HepG2 (cell line): ENCODE data around the gene SLIRP. TPM values are rescaled to one million over a fixed set of nuclear protein-coding genes. Genes with fewer than 3 reads are reported as not detected.

Experiments used
- ASH2L ChIP-seq: fragments of 300-600, 200-600 bp; sonication (generic); IDR thresholded peaks from 2 replicates; pipeline ENCODE4 v1.7.0; 2017; ENCODE audit warnings: low read depth, mild to moderate bottlenecking, moderate library complexity, mixed read lengths, low read length; ENCODE audit not compliant: insufficient read length
- ATAD3A ChIP-seq: sonication (generic); formaldehyde crosslinking; IDR thresholded peaks from 2 replicates; pipeline ENCODE4 v1.4.0; 2020; ENCODE audit warnings: missing genetic modification reagents
- ATF2 ChIP-seq: sonication (generic); formaldehyde crosslinking; IDR thresholded peaks from 2 replicates; pipeline ENCODE4 v1.4.0; 2020; ENCODE audit warnings: missing genetic modification reagents
- BRCA1 ChIP-seq: sonication (generic); formaldehyde crosslinking; IDR thresholded peaks from 2 replicates; pipeline ENCODE4 v1.4.0; 2020; ENCODE audit warnings: missing genetic modification reagents
- CBX2 ChIP-seq, 2 experiments: fragments of 200-600 bp in 1 of 2; sonication (generic); formaldehyde crosslinking in 1 of 2; IDR thresholded peaks; 2 replicates each; pipeline versions ENCODE4 v1.7.0 to v1.8.1; 2018 to 2022; ENCODE audit warnings: low read depth in 2 of 2, low read length in 1 of 2, mild to moderate bottlenecking in 1 of 2, missing genetic modification reagents in 1 of 2
- CEBPB ChIP-seq: IDR thresholded peaks from 2 replicates; pipeline ENCODE4 v1.6.1; 2011; ENCODE audit warnings: low read depth, low read length, improper control_type of control experiment, borderline replicate concordance
- GFI1 ChIP-seq: sonication (generic); formaldehyde crosslinking; IDR thresholded peaks from 2 replicates; pipeline ENCODE4 v1.5.0; 2020; ENCODE audit warnings: missing genetic modification reagents, mild to moderate bottlenecking, borderline replicate concordance
- HNRNPL ChIP-seq: fragments of 200-400 bp; formaldehyde crosslinking; IDR thresholded peaks from 2 replicates; pipeline ENCODE4 v1.6.1; 2017; ENCODE audit warnings: mild to moderate bottlenecking, low read depth, low read length
- IKZF4 ChIP-seq: sonication (generic); formaldehyde crosslinking; IDR thresholded peaks from 2 replicates; pipeline ENCODE4 v1.5.1; 2020; ENCODE audit warnings: borderline replicate concordance, mild to moderate bottlenecking, low read depth, missing genetic modification reagents; ENCODE audit errors: not compliant biosample characterization
- KAT7 ChIP-seq: IDR thresholded peaks from 2 replicates; pipeline ENCODE4 v1.6.1; 2018; ENCODE audit warnings: borderline replicate concordance, missing compliant biosample characterization
- NCOR1 ChIP-seq: fragments of 200-600 bp; sonication (generic); IDR thresholded peaks from 2 replicates; pipeline ENCODE4 v1.7.0; 2017; ENCODE audit warnings: antibody characterized with exemption, low read length, borderline replicate concordance
- POGK ChIP-seq: sonication (generic); formaldehyde crosslinking; conservative IDR thresholded peaks from 2 replicates; pipeline ENCODE4 v1.8.0; 2022; ENCODE audit warnings: mild to moderate bottlenecking, moderate library complexity, missing genetic modification reagents
- POLR2AphosphoS5 ChIP-seq: IDR thresholded peaks from 2 replicates; pipeline ENCODE4 v1.6.1; 2012; ENCODE audit warnings: low read depth, low read length
- PPARG ChIP-seq: conservative IDR thresholded peaks from 2 replicates; pipeline ENCODE4 v1.6.1; 2016; ENCODE audit warnings: missing biosample characterization, missing genetic modification reagents
- RXRA ChIP-seq: sonication (generic); formaldehyde crosslinking; IDR thresholded peaks from 2 replicates; pipeline ENCODE4 v1.5.1; 2020; ENCODE audit warnings: missing genetic modification reagents
- TBP ChIP-seq: sonication (generic); formaldehyde crosslinking; IDR thresholded peaks from 2 replicates; pipeline ENCODE4 v1.5.0; 2020; ENCODE audit warnings: missing genetic modification reagents
- THAP11 ChIP-seq: IDR thresholded peaks from 2 replicates; pipeline ENCODE4 v1.6.1; 2016; ENCODE audit warnings: missing biosample characterization, missing genetic modification reagents
- ZBTB20 ChIP-seq: sonication (generic); formaldehyde crosslinking; IDR thresholded peaks from 2 replicates; pipeline ENCODE4 v1.8.1; 2023; ENCODE audit warnings: missing genetic modification reagents, low read depth, mild to moderate bottlenecking, borderline replicate concordance
- ZBTB26 ChIP-seq: IDR thresholded peaks from 2 replicates; pipeline ENCODE4 v1.6.1; 2016; ENCODE audit warnings: missing compliant biosample characterization, missing genetic modification reagents, borderline replicate concordance
- ZFAT ChIP-seq: sonication (generic); formaldehyde crosslinking; conservative IDR thresholded peaks from 2 replicates; pipeline ENCODE4 v1.8.1; 2023; ENCODE audit warnings: missing genetic modification reagents, inconsistent platforms
- ZMYM3 ChIP-seq: sonication (generic); formaldehyde crosslinking; IDR thresholded peaks from 2 replicates; pipeline ENCODE4 v1.5.1; 2020; ENCODE audit warnings: mild to moderate bottlenecking, missing genetic modification reagents
- ZNF232 ChIP-seq: sonication (generic); formaldehyde crosslinking; IDR thresholded peaks from 2 replicates; pipeline ENCODE4 v1.4.0; 2020; ENCODE audit warnings: missing genetic modification reagents, borderline replicate concordance
- ZNF414 ChIP-seq: sonication (generic); formaldehyde crosslinking; IDR thresholded peaks from 2 replicates; pipeline ENCODE4 v1.5.0; 2020; ENCODE audit warnings: missing genetic modification reagents
- ZNF788 ChIP-seq: sonication (generic); formaldehyde crosslinking; IDR thresholded peaks from 2 replicates; pipeline ENCODE4 v1.5.0; 2020; ENCODE audit warnings: mild to moderate bottlenecking, missing genetic modification reagents, borderline replicate concordance
- ZSCAN31 ChIP-seq: sonication (generic); formaldehyde crosslinking; IDR thresholded peaks from 2 replicates; pipeline ENCODE4 v1.5.0; 2020; ENCODE audit warnings: low read depth, mild to moderate bottlenecking, missing genetic modification reagents
- polyA plus RNA-seq, 8 experiments: library from polyadenylated mRNA; depleted of rRNA in 3 of 8; stranded (reverse) in 7 of 8; unstranded in 1 of 8; fragments of >200 nt; fragmentation: Illumina TruSeq in 4 of 8; extraction: Trizol in 4 of 8; gene quantifications; 2 replicates each; pipeline versions ENCODE4 v1.2.1 to v1.2.3, GENCODE V29; 2011 to 2016; ENCODE audit warnings: low read depth in 4 of 8, missing spikeins in 1 of 8, mixed read lengths in 1 of 8; ENCODE audit not compliant: insufficient read depth in 1 of 8
- total RNA-seq, 5 experiments: library from RNA; depleted of rRNA; stranded (reverse); fragments of >200 nt; fragmentation: Illumina TruSeq; extraction: Trizol; gene quantifications; 2 replicates each; pipeline ENCODE4 v1.2.3, GENCODE V29; 2016; ENCODE audit warnings: low read depth in 1 of 5

SLIRP gene
- total and polyA plus RNA-seq, 2 of the 13 experiments (the other 11 are each of a cell fraction or from before 2014, with no cell fraction given) = 281 to 548 TPM

GRCh38 chr14:77707724-77708408 lies at the start of gene SLIRP, which contains the start of gene ALKBH1 (continued):
- TF ChIP-seq POGK (CRISPR knock-in tag) (peak; percentile 20; the same call in 1 of the 2 replicates), CEBPB (no peak), BRCA1 (CRISPR knock-in tag) (0 out of 2 replicates have a peak, but pooled peaks have one; percentile 65), CBX2 (IDR thresholded peaks at IDR 0.05; ENCODE audit: low read depth, low read length) (no peak), CBX2 (CRISPR knock-in tag; IDR thresholded peaks at IDR 0.05; ENCODE audit: low read depth) (no peak), ATAD3A (CRISPR knock-in tag) (no peak), KAT7 (peak; percentile 50; the same call in 1 of the 2 replicates), ATF2 (CRISPR knock-in tag) (0 out of 2 replicates have a peak, but pooled peaks have one; percentile 27), PPARG (CRISPR knock-in tag) (0 out of 2 replicates have a peak, but pooled peaks have one; percentile 44), ZSCAN31 (CRISPR knock-in tag) (no peak; the same call in 1 of the 2 replicates), ZMYM3 (CRISPR knock-in tag) (no peak), ZBTB26 (CRISPR knock-in tag) (no peak; the same call in 1 of the 2 replicates), ZNF232 (peak; percentile 82; the same call in 1 of the 2 replicates), ZBTB20 (CRISPR knock-in tag) (peak; percentile 52; the same call in 1 of the 2 replicates), GFI1 (CRISPR knock-in tag) (0 out of 2 replicates have a peak, but pooled peaks have one; percentile 27), RXRA (CRISPR knock-in tag) (peak; percentile 78), ZFAT (CRISPR knock-in tag) (no peak), POLR2AphosphoS5 (peak; percentile 95), ZNF788 (CRISPR knock-in tag) (no peak), THAP11 (CRISPR knock-in tag) (peak; percentile 95), IKZF4 (CRISPR knock-in tag) (peak; percentile 64), ASH2L (peak; percentile 96), HNRNPL (no peak), NCOR1 (no peak), TBP (no peak), ZNF414 (0 out of 2 replicates have a peak, but pooled peaks have one; percentile 69)
